ENCODE measurements around the gene CCNB2.

- TF ChIP-seq CTCF (IDR thresholded peaks at IDR 0.05; ENCODE audit: low read depth, low read length, poor library complexity, severe bottlenecking) (no peak), EZH2phosphoT487 (IDR thresholded peaks at IDR 0.05; ENCODE audit: borderline replicate concordance, low read length) (no peak)
Observed at GRCh38 chr15:59143281-59143680, 38.3 kb downstream of the CCNB2 start.

All from DOHH2 (cell line).